Panc1 (cell line): Measurements from ENCODE around the gene KCNH1. TPM values are rescaled to one million over a fixed set of nuclear protein-coding genes. Genes with fewer than 3 reads are reported as not detected.

Experiments
- ATAC-seq: fragments of 200-7000 bp; cut with Tn5 transposase; 2 replicates; pipeline ENCODE4 v1.9.1; 2020; ENCODE audit warnings: mild to moderate bottlenecking, moderate library complexity
- BruUV-seq: library from RNA; stranded (reverse); fragments of 400-500 nt; replicated peaks from 2 replicates; lab custom pipeline; 2021; lab: Mats Ljungman, UMichigan
- CTCF ChIA-PET: fragments of 300-600 bp; sonication (Branson Sonifier 250); formaldehyde crosslinking; loops from one replicate; lab custom pipeline; 2022; ENCODE audit warnings: antibody characterized with exemption; lab: Charles Lee
- POLR2A ChIA-PET: fragments of 300-600 bp; sonication (Branson Sonifier 250); formaldehyde crosslinking; loops from one replicate; lab custom pipeline; 2022; ENCODE audit warnings: antibody characterized with exemption; lab: Charles Lee
- DNase-seq: peaks from one replicate; pipeline ENCODE4 v3.0.0-alpha.2; 2010; ENCODE audit warnings: low read depth, low spot score
- H3K27ac ChIP-seq: 2 replicates; pipeline ENCODE4 v1.5.1; 2011; ENCODE audit warnings: mild to moderate bottlenecking, low read length, inconsistent platforms
- H3K27me3 ChIP-seq: fragments of 200-500 bp; sonication (Bioruptor generic); 2 replicates; pipeline ENCODE4 v1.6.0; 2014; ENCODE audit warnings: low read length, inconsistent platforms; ENCODE audit not compliant: control insufficient read depth, insufficient read depth
- H3K36me3 ChIP-seq: fragments of 200-500 bp; sonication (Bioruptor generic); 2 replicates; pipeline ENCODE4 v1.5.1; 2014; ENCODE audit warnings: inconsistent platforms, mild to moderate bottlenecking, low read length, moderate library complexity; ENCODE audit not compliant: control insufficient read depth, insufficient read depth
- H3K4me1 ChIP-seq: 2 replicates; pipeline ENCODE4 v1.5.1; 2011; ENCODE audit warnings: inconsistent platforms, mild to moderate bottlenecking, low read length, moderate library complexity; ENCODE audit not compliant: control insufficient read depth, insufficient read depth
- H3K4me3 ChIP-seq, 2 experiments: 2 replicates each; pipeline ENCODE4 v1.5.1; 2011 to 2012; ENCODE audit warnings: low read depth in 2 of 2, low read length in 2 of 2, mild to moderate bottlenecking in 2 of 2, inconsistent platforms in 1 of 2, moderate library complexity in 1 of 2
- H3K9me3 ChIP-seq: fragments of 200-500 bp; sonication (Bioruptor generic); 2 replicates; pipeline ENCODE4 v1.5.1; 2014; ENCODE audit warnings: low read depth, mild to moderate bottlenecking, inconsistent platforms, low read length, moderate library complexity; ENCODE audit not compliant: control insufficient read depth, insufficient read depth
- CTCF ChIP-seq: fragments of 450-650 bp; IDR thresholded peaks from 2 replicates; pipeline ENCODE4 v1.5.1; 2017; ENCODE audit warnings: mild to moderate bottlenecking
- POLR2AphosphoS5 ChIP-seq: IDR thresholded peaks from 2 replicates; pipeline ENCODE4 v1.6.1; 2012; ENCODE audit warnings: mild to moderate bottlenecking, low read depth, low read length, moderate library complexity
- SIN3A ChIP-seq: IDR thresholded peaks from 2 replicates; pipeline ENCODE4 v1.6.1; 2012; ENCODE audit warnings: low read depth, mild to moderate bottlenecking, low read length, moderate library complexity, borderline replicate concordance; ENCODE audit not compliant: insufficient read depth
- TCF7L2 ChIP-seq: IDR thresholded peaks from 2 replicates; pipeline ENCODE4 v1.6.1; 2011; ENCODE audit warnings: mild to moderate bottlenecking, low read depth, low read length, inconsistent platforms
- in situ Hi-C: cut with HindIII; loops from 2 replicates; pipeline ENCODE4 v1.10.0; 2016; ENCODE audit warnings: low sequenced_read_pairs, low pct_unique_long_range_greater_than_20kb
- intact Hi-C: fragments of 100-400 bp; cut with micrococcal nuclease; formaldehyde crosslinking; loops from one replicate; pipeline ENCODE4 v1.10.0; 2022; ENCODE audit not compliant: unreplicated experiment
- total RNA-seq: library from RNA; stranded (reverse); gene quantifications from one replicate; pipeline ENCODE4 v1.2.1, GENCODE V29; 2021; ENCODE audit not compliant: unreplicated experiment
- TF ChIP-seq, protein P1 (sequence below), 2 experiments: IDR thresholded peaks; 2 replicates each; pipeline ENCODE4 v1.6.1; 2011 to 2012; ENCODE audit warnings: low read depth in 2 of 2, control low read depth in 1 of 2, low read length in 1 of 2, mild to moderate bottlenecking in 1 of 2, moderate library complexity in 1 of 2; ENCODE audit not compliant: insufficient read depth in 1 of 2

KCNH1 gene
- total RNA-seq, 1 experiment from 2014 or later, result not detected

GRCh38 chr1:210655511-210655910, 478.4 kb downstream of the KCNH1 start:
- ChIA-PET POLR2A (no interaction called here), CTCF (no interaction called here)
- no peaks in the 10 kb centered on the region for H3K9me3 ChIP-seq
- ATAC-seq, result no peak
- no peak for TF ChIP-seq POLR2AphosphoS5
- TF ChIP-seq TCF7L2, result no peak
- no peak overlapping the region for H3K27ac ChIP-seq
- H3K4me3 ChIP-seq, result no peak overlapping the region
- no peaks in the 10 kb centered on the region for H3K36me3 ChIP-seq
- no TSS peak for BruUV-seq
- no peaks in the 10 kb centered on the region for H3K4me1 ChIP-seq
- no peaks in the 10 kb centered on the region for H3K27me3 ChIP-seq
- intact Hi-C loops (no loop called here), in situ Hi-C loops (no loop called here)
- DNase-seq, result no peak

DNA sequence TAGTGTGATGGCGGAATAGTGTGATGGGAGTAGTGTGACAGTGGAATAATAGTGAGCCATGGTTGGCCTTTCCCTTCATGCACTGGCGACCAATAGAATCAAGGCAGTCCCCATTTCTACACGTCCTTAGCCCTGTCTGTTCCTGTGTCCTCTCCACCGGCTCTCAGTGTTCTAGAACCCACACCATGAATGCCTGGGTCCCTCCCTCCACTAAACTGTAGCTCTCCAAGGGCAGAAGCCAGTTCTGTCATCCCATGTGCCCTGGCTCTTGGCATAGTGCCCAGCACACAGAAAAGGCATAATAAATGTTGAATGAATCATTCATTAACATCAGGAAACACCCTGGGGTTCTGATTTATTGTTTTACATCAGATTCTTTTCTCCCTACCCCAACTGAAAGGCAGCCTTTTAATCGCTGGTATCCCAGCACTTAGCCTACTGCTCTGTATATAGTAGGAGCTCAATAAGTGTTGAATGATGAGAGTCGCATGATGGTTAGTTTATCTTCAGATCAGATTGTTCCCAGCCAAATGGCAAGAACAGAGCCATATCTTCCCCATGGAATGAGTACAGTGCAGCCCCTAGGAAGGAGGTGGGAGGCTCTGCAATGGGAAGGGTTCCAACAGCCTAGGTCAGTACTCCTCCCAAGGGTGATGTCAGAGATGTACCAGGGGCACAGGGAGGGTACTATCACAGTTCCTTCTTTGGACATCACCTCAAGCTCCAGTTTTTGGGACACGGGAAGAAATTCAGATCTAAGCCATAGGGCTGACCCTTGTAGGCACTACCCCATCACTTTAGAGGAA, 479.6 kb downstream of the KCNH1 start:
- ChIA-PET CTCF (no interaction called here), POLR2A (no interaction called here)
- Histone ChIP-seq H3K9me3 (no peaks in the 10 kb centered on the region), H3K27me3 (no peaks in the 10 kb centered on the region), H3K36me3 (no peaks in the 10 kb centered on the region), H3K27ac (no peak overlapping the region), H3K4me3 (no peak overlapping the region), H3K4me1 (no peaks in the 10 kb centered on the region)
- TF ChIP-seq POLR2AphosphoS5, result no peak
- no peak for TF ChIP-seq SIN3A
- no peak for TF ChIP-seq TCF7L2
- no peak for TF ChIP-seq CTCF
- TF ChIP-seq, protein P1, sequence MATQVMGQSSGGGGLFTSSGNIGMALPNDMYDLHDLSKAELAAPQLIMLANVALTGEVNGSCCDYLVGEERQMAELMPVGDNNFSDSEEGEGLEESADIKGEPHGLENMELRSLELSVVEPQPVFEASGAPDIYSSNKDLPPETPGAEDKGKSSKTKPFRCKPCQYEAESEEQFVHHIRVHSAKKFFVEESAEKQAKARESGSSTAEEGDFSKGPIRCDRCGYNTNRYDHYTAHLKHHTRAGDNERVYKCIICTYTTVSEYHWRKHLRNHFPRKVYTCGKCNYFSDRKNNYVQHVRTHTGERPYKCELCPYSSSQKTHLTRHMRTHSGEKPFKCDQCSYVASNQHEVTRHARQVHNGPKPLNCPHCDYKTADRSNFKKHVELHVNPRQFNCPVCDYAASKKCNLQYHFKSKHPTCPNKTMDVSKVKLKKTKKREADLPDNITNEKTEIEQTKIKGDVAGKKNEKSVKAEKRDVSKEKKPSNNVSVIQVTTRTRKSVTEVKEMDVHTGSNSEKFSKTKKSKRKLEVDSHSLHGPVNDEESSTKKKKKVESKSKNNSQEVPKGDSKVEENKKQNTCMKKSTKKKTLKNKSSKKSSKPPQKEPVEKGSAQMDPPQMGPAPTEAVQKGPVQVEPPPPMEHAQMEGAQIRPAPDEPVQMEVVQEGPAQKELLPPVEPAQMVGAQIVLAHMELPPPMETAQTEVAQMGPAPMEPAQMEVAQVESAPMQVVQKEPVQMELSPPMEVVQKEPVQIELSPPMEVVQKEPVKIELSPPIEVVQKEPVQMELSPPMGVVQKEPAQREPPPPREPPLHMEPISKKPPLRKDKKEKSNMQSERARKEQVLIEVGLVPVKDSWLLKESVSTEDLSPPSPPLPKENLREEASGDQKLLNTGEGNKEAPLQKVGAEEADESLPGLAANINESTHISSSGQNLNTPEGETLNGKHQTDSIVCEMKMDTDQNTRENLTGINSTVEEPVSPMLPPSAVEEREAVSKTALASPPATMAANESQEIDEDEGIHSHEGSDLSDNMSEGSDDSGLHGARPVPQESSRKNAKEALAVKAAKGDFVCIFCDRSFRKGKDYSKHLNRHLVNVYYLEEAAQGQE (IDR thresholded peaks at IDR 0.05; ENCODE audit: insufficient read depth in 1 of 2, low read depth in 2 of 2, low read length in 1 of 2), result no peak
- DNase-seq (no peak), ATAC-seq (no peak)
- in situ Hi-C loops (no loop called here), intact Hi-C loops (no loop called here)
- BruUV-seq, result no TSS peak

DNA sequence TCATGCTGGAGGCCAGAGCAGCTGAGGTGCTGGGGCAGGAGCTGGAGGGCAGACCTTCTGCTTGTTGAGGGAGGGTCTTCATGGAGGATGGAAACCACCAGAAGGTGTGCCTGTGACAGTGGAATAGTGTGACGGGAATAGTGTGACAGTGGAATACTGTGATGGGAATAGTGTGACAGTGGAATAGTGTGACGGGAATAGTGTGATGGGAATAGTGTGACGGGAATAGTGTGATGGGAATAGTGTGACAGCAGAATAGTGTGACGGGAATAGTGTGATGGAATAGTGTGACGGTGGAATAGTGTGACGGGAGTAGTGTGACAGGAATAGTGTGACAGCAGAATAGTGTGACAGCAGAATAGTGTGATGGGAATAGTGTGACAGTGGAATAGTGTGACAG, 480.2 kb downstream of the KCNH1 start:
- Histone ChIP-seq H3K27ac (no peak overlapping the region), H3K4me3 (no peak overlapping the region), H3K27me3 (no peaks in the 10 kb centered on the region), H3K4me1 (no peaks in the 10 kb centered on the region), H3K36me3 (no peaks in the 10 kb centered on the region), H3K9me3 (no peaks in the 10 kb centered on the region)
- ChIA-PET CTCF (no interaction called here), POLR2A (no interaction called here)
- DNase-seq, result no peak
- in situ Hi-C loops (no loop called here), intact Hi-C loops (no loop called here)
- no peak for ATAC-seq
- TF ChIP-seq CTCF (no peak), POLR2AphosphoS5 (no peak)
- no TSS peak for BruUV-seq
